ENCODE data around the gene UAP1L1. TPM values are rescaled to one million over a fixed set of nuclear protein-coding genes. Genes with fewer than 3 reads are reported as not detected.

The UAP1L1 gene
- total and polyA plus RNA-seq, 9 of the 15 experiments (the other 6 are each of a cell fraction or from before 2014, with no cell fraction given), result 0.20 to 8.6 (median 3.7) TPM

GRCh38 chr9:137114613-137115393 is 37.5 kb downstream of the UAP1L1 start, which contains the start of gene DPP7 (continued):
- no peak for TF ChIP-seq CBX5 (IDR thresholded peaks at IDR 0.05; ENCODE audit: borderline replicate concordance, low read depth)
- TF ChIP-seq ZNF408 (CRISPR knock-in tag; IDR thresholded peaks at IDR 0.05; ENCODE audit: low read depth), result no peak
- TF ChIP-seq TCF7L2 (IDR thresholded peaks at IDR 0.05; ENCODE audit: low read depth, low read length), result no peak
- TF ChIP-seq TRIM24 (IDR thresholded peaks at IDR 0.05), result no peak
- TF ChIP-seq SMAD1 (IDR thresholded peaks at IDR 0.05; ENCODE audit: low read depth, low read length, partially characterized antibody), result no peak
- TF ChIP-seq PML (IDR thresholded peaks at IDR 0.05; ENCODE audit: low read length), result no peak
- TF ChIP-seq ELF2 (CRISPR knock-in tag; IDR thresholded peaks at IDR 0.05), result no peak
- no peak for TF ChIP-seq HDAC3 (IDR thresholded peaks at IDR 0.05; ENCODE audit: borderline replicate concordance, partially characterized antibody)
- TF ChIP-seq ZBTB5 (IDR thresholded peaks at IDR 0.05), result no peak
- TF ChIP-seq ZFP30 (CRISPR knock-in tag; IDR thresholded peaks at IDR 0.05; ENCODE audit: borderline replicate concordance), result no peak
- TF ChIP-seq GATAD2A (IDR thresholded peaks at IDR 0.05), result no peak
- no peak for TF ChIP-seq ZMIZ1 (IDR thresholded peaks at IDR 0.05; ENCODE audit: low read depth in 2 of 2, low read length in 2 of 2)
- no peak for TF ChIP-seq EGR1 (conservative IDR thresholded peaks at IDR 0.05)
- peak; percentile 83 for TF ChIP-seq REST (IDR thresholded peaks at IDR 0.05; ENCODE audit: borderline replicate concordance)
- TF ChIP-seq REST (CRISPR knock-in tag; IDR thresholded peaks at IDR 0.05; ENCODE audit: low read depth), result peak; percentile 77

Data from K562 (cell line).